Kidney (tissue), 14 donors: ENCODE data around the gene GMDS. TPM values are rescaled to one million over a fixed set of nuclear protein-coding genes. Genes with fewer than 3 reads are reported as not detected.
A peak's percentile ranks its signal among the peaks of the same experiment; 100 is the strongest.

Experiments used
- DNase-seq, 5 donors: peaks; one replicate each; pipeline ENCODE4 v3.0.0-alpha.2; 2013 to 2020
- FAIRE-seq: peaks from 2 replicates; lab custom pipeline; 2012; peaks lifted over from hg19 to GRCh38; lab: Jason Lieb, UNC
- H3K27ac ChIP-seq, 2 donors: one replicate each; pipeline ENCODE4 v1.7.0; 2013; ENCODE audit warnings: low read depth in 2 of 2, low read length in 2 of 2, inconsistent platforms in 1 of 2
- H3K27me3 ChIP-seq: one replicate; pipeline ENCODE4 v1.7.1; 2013; ENCODE audit warnings: low read length, inconsistent platforms; ENCODE audit not compliant: control insufficient read depth, insufficient read depth
- H3K36me3 ChIP-seq, 3 donors: one replicate each; pipeline versions ENCODE4 v1.7.0 to v1.7.1; 2013; ENCODE audit warnings: low read length in 3 of 3, control low read depth in 1 of 3, inconsistent platforms in 1 of 3; ENCODE audit not compliant: insufficient read depth in 3 of 3, control insufficient read depth in 2 of 3
- H3K4me1 ChIP-seq, 3 donors: one replicate each; pipeline versions ENCODE4 v1.7.0 to v1.7.1; 2013; ENCODE audit warnings: low read length in 3 of 3, inconsistent platforms in 1 of 3, low read depth in 1 of 3; ENCODE audit not compliant: control insufficient read depth in 2 of 3, insufficient read depth in 2 of 3
- H3K4me3 ChIP-seq, 3 donors: one replicate each; pipeline versions ENCODE4 v1.7.0 to v1.8.1; 2013; ENCODE audit warnings: low read length in 3 of 3, control low read depth in 1 of 3, inconsistent platforms in 1 of 3
- H3K9ac ChIP-seq, 3 donors: one replicate each; pipeline versions ENCODE4 v1.7.0 to v1.7.1; 2013; ENCODE audit warnings: low read length in 3 of 3, control low read depth in 1 of 3, inconsistent platforms in 1 of 3
- H3K9me3 ChIP-seq, 3 donors: one replicate each; pipeline versions ENCODE4 v1.7.0 to v1.7.1; 2013; ENCODE audit warnings: low read length in 3 of 3, control low read depth in 1 of 3, inconsistent platforms in 1 of 3; ENCODE audit not compliant: control insufficient read depth in 2 of 3, insufficient read depth in 1 of 3
- CTCF ChIP-seq: IDR thresholded peaks from 3 replicates; pipeline ENCODE4 v1.5.1; 2012; ENCODE audit warnings: mild to moderate bottlenecking, moderate library complexity, borderline replicate concordance; ENCODE audit not compliant: insufficient read depth; ENCODE audit errors: extremely low read depth
- intact Hi-C: fragments of 100-400 bp; cut with DNase I; formaldehyde crosslinking; loops from one replicate; pipeline ENCODE4 v1.11.1; 2022
- polyA plus RNA-seq: library from polyadenylated mRNA; stranded (reverse); fragments of 350-450 nt; fragmentation: Illumina TruSeq; extraction: RNeasy Lipid Tissue Mini Kit (QIAGEN cat#74804); gene quantifications from one replicate; pipeline ENCODE4 v1.2.3, GENCODE V29; 2014; ENCODE audit warnings: low read depth, low replicate concordance; ENCODE audit not compliant: insufficient read depth
- total RNA-seq: library from RNA; stranded (reverse); fragmentation: NEBNext Ultra II Directional; extraction: Animal tissue kit (Norgen Biotek cat#: 25700); gene quantifications from one replicate; pipeline ENCODE4 v1.2.1, GENCODE V29; 2021
- donor health status: control.
- donor health status: control.
- donor health status: control.
- donor health status: control.
- donor health status: control.
- donor health status: DM: yes; HTN: yes; CAD: no.
- donor health status: Normal renal cell carcinoma (clear cell type).

The GMDS gene
- total and polyA plus RNA-seq, 2 donors from 2014 or later, result 49.6 to 63.7 TPM

GRCh38 chr6:2132416-2132815 is 113.0 kb downstream of the GMDS start:
- H3K36me3 ChIP-seq, result no peaks in the 10 kb centered on the region
- intact Hi-C loops, result no loop called here
- DNase-seq, result peak in 1 of 5 donors; percentile 38
- no peak overlapping the region for H3K27ac ChIP-seq
- no peak for FAIRE-seq
- H3K4me1 ChIP-seq, result peaks cover 0 to 2% (median 0%) of the 10 kb centered on the region in 3 donors
- no peak overlapping the region for H3K4me3 ChIP-seq
- TF ChIP-seq CTCF, result no peak
- H3K27me3 ChIP-seq, result no peaks in the 10 kb centered on the region
- no peaks in the 10 kb centered on the region for H3K9me3 ChIP-seq
- no peak overlapping the region for H3K9ac ChIP-seq

- TF ChIP-seq CTCF, result no peak
- no peak overlapping the region for H3K27ac ChIP-seq
- no peak overlapping the region for H3K4me3 ChIP-seq
- DNase-seq (peak in 4 of 5 donors; percentile 44 to 89 (median 80)), FAIRE-seq (no peak)
- intact Hi-C loops, result no loop called here
- H3K4me1 ChIP-seq, result peaks cover 0 to 2% (median 0%) of the 10 kb centered on the region in 3 donors
- H3K9ac ChIP-seq, result no peak overlapping the region
- no peaks in the 10 kb centered on the region for H3K9me3 ChIP-seq
- H3K36me3 ChIP-seq, result no peaks in the 10 kb centered on the region
- no peaks in the 10 kb centered on the region for H3K27me3 ChIP-seq
Observed at GRCh38 chr6:2129182-2129621, 116.2 kb downstream of the GMDS start.

GRCh38 chr6:2127484-2127911 is 117.9 kb downstream of the GMDS start:
- H3K36me3 ChIP-seq, result no peaks in the 10 kb centered on the region
- H3K27me3 ChIP-seq, result no peaks in the 10 kb centered on the region
- H3K9ac ChIP-seq, result no peak overlapping the region
- peak overlapping the region in 1 of 2 donors; percentile 9 for H3K27ac ChIP-seq
- H3K9me3 ChIP-seq, result no peaks in the 10 kb centered on the region
- DNase-seq (peak in 1 of 5 donors; percentile 82), FAIRE-seq (no peak)
- intact Hi-C loops, result no loop called here
- no peak for TF ChIP-seq CTCF
- H3K4me3 ChIP-seq, result no peak overlapping the region
- peaks cover 0 to 2% (median 0%) of the 10 kb centered on the region in 3 donors for H3K4me1 ChIP-seq

- H3K4me3 ChIP-seq, result no peak overlapping the region
- H3K9me3 ChIP-seq, result no peaks in the 10 kb centered on the region
- DNase-seq (no peak), FAIRE-seq (no peak)
- TF ChIP-seq CTCF, result no peak
- H3K9ac ChIP-seq, result no peak overlapping the region
- intact Hi-C loops, result no loop called here
- no peaks in the 10 kb centered on the region for H3K36me3 ChIP-seq
- no peaks in the 10 kb centered on the region for H3K27me3 ChIP-seq
- no peaks in the 10 kb centered on the region for H3K4me1 ChIP-seq
- no peak overlapping the region for H3K27ac ChIP-seq
Observed at GRCh38 chr6:2126351-2126750, 119.1 kb downstream of the GMDS start.
